Pancreas (tissue), 10 donors: ENCODE measurements around the gene HEATR9. TPM values are rescaled to one million over a fixed set of nuclear protein-coding genes. Genes with fewer than 3 reads are reported as not detected.

Experiments
- ATAC-seq, 4 donors: fragments of 200-7000 bp; cut with Tn5 transposase; one replicate each; pipeline versions ENCODE4 v1.8.0 to v1.9.1; 2020; ENCODE audit warnings: mild to moderate bottlenecking in 4 of 4, moderate library complexity in 4 of 4
- DNase-seq, 6 donors: peaks; one replicate each; pipeline ENCODE4 v3.0.0-alpha.2; 2020
- FAIRE-seq: peaks from 2 replicates; lab custom pipeline; 2012; peaks lifted over from hg19 to GRCh38; lab: Jason Lieb, UNC
- H3K27ac ChIP-seq, 4 donors: fragments of 200-600 bp; sonication (generic); 1 replicate in 3 of 4; 2 replicates in 1 of 4; pipeline versions ENCODE4 v1.5.0 to v1.8.0; 2020
- H3K27me3 ChIP-seq, 4 donors: fragments of 200-600 bp; one replicate each; pipeline ENCODE4 v1.8.0; 2021
- H3K36me3 ChIP-seq, 3 donors: fragments of 200-600 bp; sonication (generic) in 1 of 3; one replicate each; pipeline versions ENCODE4 v1.5.0 to v1.8.0; 2020 to 2021
- H3K4me1 ChIP-seq, 3 donors: fragments of 200-600 bp; one replicate each; pipeline ENCODE4 v1.8.0; 2021
- H3K4me3 ChIP-seq, 4 donors: fragments of 200-600 bp; sonication (generic) in 2 of 4; one replicate each; pipeline versions ENCODE4 v1.5.0 to v1.8.0; 2020 to 2021
- H3K9me3 ChIP-seq, 4 donors: fragments of 200-600 bp; one replicate each; pipeline ENCODE4 v1.8.0; 2021
- CTCF ChIP-seq, 4 donors: fragments of 200-600 bp; sonication (generic) in 3 of 4; IDR thresholded peaks; one replicate each; pipeline versions ENCODE4 v1.5.0 to v1.8.0; 2021; ENCODE audit warnings: antibody characterized with exemption in 4 of 4
- WGBS, 2 donors: extraction: QIAGEN DNeasy Blood & Tissue Kit; methylation state at CpG; one replicate each; pipeline ENCODE4 v1.1.7; 2013; 5-methylcytosine and 5-hydroxymethylcytosine counted together
- intact Hi-C, 3 donors: fragments of 100-400 bp; cut with DNase I; formaldehyde crosslinking; loops; one replicate each; pipeline versions ENCODE4 v1.11.1 to v1.14.2; 2022
- polyA plus RNA-seq, 2 donors: library from polyadenylated mRNA; stranded (reverse); fragments of 200-250 nt; gene quantifications; one replicate each; pipeline ENCODE4 v1.2.3, GENCODE V29; 2013
- total RNA-seq, 6 donors: library from RNA; stranded (reverse); fragmentation: NEBNext Ultra II Directional in 4 of 6; extraction: Animal tissue kit (Norgen Biotek cat#: 25700) in 4 of 6; gene quantifications; one replicate each; pipeline versions ENCODE4 v1.2.1 to v1.2.4, GENCODE V29; 2021 to 2023
- donor health status: healthy with polysubstance abuse.
- donor health status: DM: no; HTN: no; CAD: no; lungs with moderate emphysema.
- donor health status: DM: no; HTN: no; CAD: no.
- donor health status: control.
- donor health status: control.
- donor health status: Bipolar disorder and iron deficiency.
- donor health status: DM: yes; HTN: yes; CAD: no.
- donor health status: DM: no; HTN: no; CAD: no.
- donor health status: DM: no; HTN: no; CAD: no.
- donor health status: DM: yes; HTN: yes; CAD: no.

HEATR9 gene
- total and polyA plus RNA-seq, 8 donors = not detected

GRCh38 chr17:35808240-35808961, 60.3 kb downstream of the HEATR9 start:
- no peak for TF ChIP-seq CTCF (IDR thresholded peaks at IDR 0.05)
- ATAC-seq (no peak), FAIRE-seq (no peak), DNase-seq (peak in 2 of 6 donors; percentile 31 to 34)
- 24% methylated on average over 19 of the region's 19 CpGs for WGBS, 2 donors
- Histone ChIP-seq H3K4me1 (peaks cover 8 to 22% (median 19%) of the 10 kb centered on the region in 3 donors), H3K27me3 (no peaks in the 10 kb centered on the region), H3K4me3 (peak overlapping the region in 3 of 4 donors; percentile 3 to 72 (median 59)), H3K27ac (peak overlapping the region; percentile 75 to 92 (median 89)), H3K9me3 (no peaks in the 10 kb centered on the region), H3K36me3 (no peaks in the 10 kb centered on the region)
- intact Hi-C loops = no loop called here

GRCh38 chr17:35807371-35808144, 61.1 kb downstream of the HEATR9 start:
- Histone ChIP-seq H3K36me3 (no peaks in the 10 kb centered on the region), H3K4me3 (no peak overlapping the region), H3K27ac (no peak overlapping the region), H3K9me3 (no peaks in the 10 kb centered on the region), H3K27me3 (no peaks in the 10 kb centered on the region), H3K4me1 (peaks cover 8 to 22% (median 19%) of the 10 kb centered on the region in 3 donors)
- TF ChIP-seq CTCF (IDR thresholded peaks at IDR 0.05) = no peak
- no peak for FAIRE-seq
- DNase-seq = no peak
- 69 to 77% methylated on average over 7 of the region's 7 CpGs for WGBS, 2 donors
- no peak for ATAC-seq
- intact Hi-C loops = no loop called here

Other genes with a start within 250 kb of the HEATR9 start
- gene RASL10B, start 137.3 kb downstream of the HEATR9 start, total RNA-seq = 1 to 10 TPM; 3.1 to 4.9 (median 4.0) TPM
- 1 to 10 TPM; 2.5 to 6.3 TPM for gene RASL10B, start 137.3 kb downstream of the HEATR9 start, polyA plus RNA-seq
- under 1 TPM; 0.03 to 0.15 (median 0.07) TPM for gene GAS2L2, start 115.7 kb downstream of the HEATR9 start, total RNA-seq
- gene GAS2L2, start 115.7 kb downstream of the HEATR9 start, polyA plus RNA-seq = under 1 TPM in 1 of 2 donors, not detected in 1; 0.33 TPM
- gene C17orf50, start 108.0 kb downstream of the HEATR9 start, total RNA-seq = under 1 TPM in 2 of 6 donors, not detected in 4; 0.17 to 0.28 TPM
- gene C17orf50, start 108.0 kb downstream of the HEATR9 start, polyA plus RNA-seq = under 1 TPM in 1 of 2 donors, not detected in 1; 0.12 TPM
- gene MMP28, start 73.2 kb downstream of the HEATR9 start, total RNA-seq = 1 to 10 TPM in 2 of 6 donors, under 1 TPM in 4; 0.20 to 2.5 (median 0.78) TPM
- 1 to 10 TPM; 3.0 to 3.8 TPM for gene MMP28, start 73.2 kb downstream of the HEATR9 start, polyA plus RNA-seq
- gene TAF15, start 59.4 kb downstream of the HEATR9 start, total RNA-seq = 10 to 100 TPM; 62.9 to 85.2 (median 69.0) TPM
- 10 to 100 TPM; 73.5 to 88.1 TPM for gene TAF15, start 59.4 kb downstream of the HEATR9 start, polyA plus RNA-seq
- 1 to 10 TPM in 4 of 6 donors, under 1 TPM in 2; 0.47 to 3.5 (median 2.0) TPM for gene CCL5, start 11.5 kb upstream of the HEATR9 start, total RNA-seq
- 1 to 10 TPM; 1.5 to 2.1 TPM for gene CCL5, start 11.5 kb upstream of the HEATR9 start, polyA plus RNA-seq
- gene RDM1, start 61.9 kb upstream of the HEATR9 start, total RNA-seq = under 1 TPM in 1 of 6 donors, not detected in 5; 0.31 TPM
- not detected for gene RDM1, start 61.9 kb upstream of the HEATR9 start, polyA plus RNA-seq
- gene LYZL6, start 74.8 kb upstream of the HEATR9 start, total RNA-seq = not detected
- not detected for gene LYZL6, start 74.8 kb upstream of the HEATR9 start, polyA plus RNA-seq
- gene CCL16, start 112.6 kb upstream of the HEATR9 start, total RNA-seq = not detected
- gene CCL16, start 112.6 kb upstream of the HEATR9 start, polyA plus RNA-seq = under 1 TPM; 0.14 to 0.30 TPM
- gene CCL14, start 117.8 kb upstream of the HEATR9 start, total RNA-seq = 10 to 100 TPM in 1 of 6 donors, 1 to 10 TPM in 5; 1.9 to 11.5 (median 5.0) TPM
- gene CCL14, start 117.8 kb upstream of the HEATR9 start, polyA plus RNA-seq = 10 to 100 TPM in 1 of 2 donors, 1 to 10 TPM in 1; 5.7 to 53.7 TPM
- gene CCL15, start 132.7 kb upstream of the HEATR9 start, total RNA-seq = under 1 TPM in 3 of 6 donors, not detected in 3; 0.32 to 0.55 (median 0.32) TPM
- under 1 TPM in 1 of 2 donors, not detected in 1; 0.59 TPM for gene CCL15, start 132.7 kb upstream of the HEATR9 start, polyA plus RNA-seq
- 1 to 10 TPM in 2 of 6 donors, under 1 TPM in 2, not detected in 2; 0.39 to 2.2 (median 0.93) TPM for gene CCL23, start 149.1 kb upstream of the HEATR9 start, total RNA-seq
- gene CCL23, start 149.1 kb upstream of the HEATR9 start, polyA plus RNA-seq = under 1 TPM; 0.46 to 0.70 TPM
- gene CCL18, start 195.4 kb upstream of the HEATR9 start, total RNA-seq = 1 to 10 TPM in 2 of 6 donors, under 1 TPM in 2, not detected in 2; 0.13 to 1.5 (median 1.1) TPM
- not detected for gene CCL18, start 195.4 kb upstream of the HEATR9 start, polyA plus RNA-seq
- 1 to 10 TPM in 4 of 6 donors, under 1 TPM in 2; 0.28 to 3.5 (median 1.2) TPM for gene CCL3, start 221.3 kb upstream of the HEATR9 start, total RNA-seq
- gene CCL3, start 221.3 kb upstream of the HEATR9 start, polyA plus RNA-seq = under 1 TPM; 0.56 to 0.76 TPM
- gene CCL4, start 234.9 kb upstream of the HEATR9 start, total RNA-seq = 1 to 10 TPM in 4 of 6 donors, under 1 TPM in 2; 0.28 to 2.0 (median 1.5) TPM
- gene CCL4, start 234.9 kb upstream of the HEATR9 start, polyA plus RNA-seq = under 1 TPM; 0.47 to 0.99 TPM